Measurements from ENCODE around the gene ABCD4.

ABCD4 gene

DNA sequence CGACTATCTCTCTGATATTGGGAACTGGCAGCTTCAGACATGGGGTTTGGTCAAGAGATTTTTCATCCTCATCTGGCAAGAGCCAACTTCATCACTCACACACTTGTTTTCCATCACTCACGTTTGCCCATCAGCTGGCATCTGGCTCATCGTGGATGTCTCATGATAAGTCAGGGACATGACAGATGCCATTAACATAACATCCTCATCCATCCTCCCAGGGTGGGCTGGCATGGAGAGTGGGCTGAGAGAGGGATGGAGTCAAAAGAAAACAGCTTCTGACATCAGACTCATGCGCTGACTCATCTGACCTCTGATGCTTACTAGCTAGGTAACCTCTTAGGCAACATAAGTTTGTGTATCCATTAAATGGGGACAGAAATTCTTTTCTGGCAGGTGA, 65.3 kb downstream of the ABCD4 start:
- no peaks in the 10 kb centered on the region; the same call in 1 of the 2 replicates for H3K27me3 ChIP-seq (ENCODE audit: insufficient read depth, low read depth)
- no peaks in the 10 kb centered on the region for H3K79me2 ChIP-seq (ENCODE audit: insufficient read depth, low read depth)
- no peak overlapping the region for H3K27ac ChIP-seq
- H3K4me1 ChIP-seq (ENCODE audit: low read depth, poor library complexity, severe bottlenecking): no peaks in the 10 kb centered on the region
- H3K4me2 ChIP-seq: no peak overlapping the region
- TF ChIP-seq, protein P1, sequence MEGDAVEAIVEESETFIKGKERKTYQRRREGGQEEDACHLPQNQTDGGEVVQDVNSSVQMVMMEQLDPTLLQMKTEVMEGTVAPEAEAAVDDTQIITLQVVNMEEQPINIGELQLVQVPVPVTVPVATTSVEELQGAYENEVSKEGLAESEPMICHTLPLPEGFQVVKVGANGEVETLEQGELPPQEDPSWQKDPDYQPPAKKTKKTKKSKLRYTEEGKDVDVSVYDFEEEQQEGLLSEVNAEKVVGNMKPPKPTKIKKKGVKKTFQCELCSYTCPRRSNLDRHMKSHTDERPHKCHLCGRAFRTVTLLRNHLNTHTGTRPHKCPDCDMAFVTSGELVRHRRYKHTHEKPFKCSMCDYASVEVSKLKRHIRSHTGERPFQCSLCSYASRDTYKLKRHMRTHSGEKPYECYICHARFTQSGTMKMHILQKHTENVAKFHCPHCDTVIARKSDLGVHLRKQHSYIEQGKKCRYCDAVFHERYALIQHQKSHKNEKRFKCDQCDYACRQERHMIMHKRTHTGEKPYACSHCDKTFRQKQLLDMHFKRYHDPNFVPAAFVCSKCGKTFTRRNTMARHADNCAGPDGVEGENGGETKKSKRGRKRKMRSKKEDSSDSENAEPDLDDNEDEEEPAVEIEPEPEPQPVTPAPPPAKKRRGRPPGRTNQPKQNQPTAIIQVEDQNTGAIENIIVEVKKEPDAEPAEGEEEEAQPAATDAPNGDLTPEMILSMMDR (conservative IDR thresholded peaks at IDR 0.05; ENCODE audit: low read depth, low read length): no peak
- no peaks in the 10 kb centered on the region for H3K36me3 ChIP-seq (ENCODE audit: insufficient read depth)
- H3K4me3 ChIP-seq (IDR thresholded peaks at IDR 0.05; ENCODE audit: insufficient read depth, low read depth, low read length): no peak overlapping the region
- H2AFZ ChIP-seq (ENCODE audit: low read depth): no peak overlapping the region
- no peaks in the 10 kb centered on the region for H4K20me1 ChIP-seq (ENCODE audit: insufficient read depth)
- no peak overlapping the region for H3K9ac ChIP-seq

All from KMS-11 (cell line).